Neuronal stem cell (in vitro differentiated cells): ENCODE data around the gene ZNF346.

ENCODE experiments used
- DNase-seq: peaks from one replicate; pipeline ENCODE4 v3.0.0-alpha.2; 2013; ENCODE audit warnings: low spot score
- H2AFZ ChIP-seq: one replicate; pipeline ENCODE4 v1.6.1; 2013; ENCODE audit warnings: mild to moderate bottlenecking, low read length, inconsistent platforms
- H2AK5ac ChIP-seq: 2 replicates; pipeline ENCODE4 v1.6.1; 2013; ENCODE audit warnings: low read depth, mild to moderate bottlenecking, inconsistent platforms, low read length, moderate library complexity, mixed read lengths
- H2BK120ac ChIP-seq: 2 replicates; pipeline ENCODE4 v1.6.1; 2013; ENCODE audit warnings: low read depth, mild to moderate bottlenecking, inconsistent platforms, low read length, moderate library complexity, mixed read lengths
- H2BK12ac ChIP-seq: one replicate; pipeline ENCODE4 v1.6.1; 2013; ENCODE audit warnings: low read length, inconsistent platforms
- H2BK15ac ChIP-seq: 2 replicates; pipeline ENCODE4 v1.6.1; 2013; ENCODE audit warnings: mild to moderate bottlenecking, low read length, inconsistent platforms, mixed read lengths
- H2BK5ac ChIP-seq: one replicate; pipeline ENCODE4 v1.6.1; 2013; ENCODE audit warnings: inconsistent platforms, mild to moderate bottlenecking, low read length, moderate library complexity
- H3K14ac ChIP-seq: one replicate; pipeline ENCODE4 v1.6.1; 2013; ENCODE audit warnings: low read length, inconsistent platforms
- H3K18ac ChIP-seq: 2 replicates; pipeline ENCODE4 v1.6.1; 2013; ENCODE audit warnings: low read length, inconsistent platforms
- H3K23ac ChIP-seq: 2 replicates; pipeline ENCODE4 v1.6.1; 2013; ENCODE audit warnings: low read depth, mild to moderate bottlenecking, mixed read lengths, low read length, inconsistent platforms; ENCODE audit not compliant: poor library complexity
- H3K27ac ChIP-seq: replicated peaks from 3 replicates; pipeline ENCODE4 v1.5.1; 2013; ENCODE audit warnings: low read length, inconsistent platforms
- H3K27me3 ChIP-seq, 3 experiments: 2 replicates each; pipeline ENCODE4 v1.6.1; 2013; ENCODE audit warnings: low read length in 3 of 3, mild to moderate bottlenecking in 2 of 3, inconsistent platforms in 1 of 3, low read depth in 1 of 3, mixed read lengths in 1 of 3, moderate library complexity in 1 of 3; ENCODE audit not compliant: control insufficient read depth in 3 of 3, insufficient read depth in 3 of 3
- H3K36me3 ChIP-seq, 2 donors: replicated peaks in 1 of 2; 2 replicates each; pipeline ENCODE4 v1.6.1; 2013; ENCODE audit warnings: low read length in 2 of 2; ENCODE audit not compliant: control insufficient read depth in 2 of 2, insufficient read depth in 2 of 2
- H3K4ac ChIP-seq: 2 replicates; pipeline ENCODE4 v1.6.1; 2013; ENCODE audit warnings: inconsistent platforms, mild to moderate bottlenecking, low read length, moderate library complexity
- H3K4me1 ChIP-seq, 2 donors: 1 replicate in 1 of 2; 2 replicates in 1 of 2; pipeline ENCODE4 v1.6.1; 2013; ENCODE audit warnings: low read length in 2 of 2, low read depth in 1 of 2; ENCODE audit not compliant: control insufficient read depth in 2 of 2, insufficient read depth in 1 of 2
- H3K4me2 ChIP-seq: one replicate; pipeline ENCODE4 v1.6.1; 2013; ENCODE audit warnings: mild to moderate bottlenecking, low read length, inconsistent platforms; ENCODE audit not compliant: insufficient read depth, poor library complexity, severe bottlenecking
- H3K4me3 ChIP-seq, 2 donors: 2 replicates each; pipeline ENCODE4 v1.5.1; 2013; ENCODE audit warnings: low read length in 2 of 2, mild to moderate bottlenecking in 2 of 2, inconsistent platforms in 1 of 2, moderate library complexity in 1 of 2
- H3K79me1 ChIP-seq: one replicate; pipeline ENCODE4 v1.6.1; 2013; ENCODE audit warnings: low read depth, mild to moderate bottlenecking, inconsistent platforms, low read length, moderate library complexity
- H3K9ac ChIP-seq: one replicate; pipeline ENCODE4 v1.6.1; 2013; ENCODE audit warnings: mild to moderate bottlenecking, low read depth, low read length, inconsistent platforms; ENCODE audit not compliant: poor library complexity
- H3K9me3 ChIP-seq, 2 donors: replicated peaks in 1 of 2; 2 replicates each; pipeline versions ENCODE3 to v1.6.1; 2013; ENCODE audit warnings: low read length in 2 of 2, mild to moderate bottlenecking in 2 of 2, inconsistent platforms in 1 of 2, low read depth in 1 of 2, mixed read lengths in 1 of 2, moderate library complexity in 1 of 2; ENCODE audit not compliant: control insufficient read depth in 2 of 2, insufficient read depth in 1 of 2
- H4K8ac ChIP-seq: one replicate; pipeline ENCODE4 v1.6.1; 2013; ENCODE audit warnings: low read depth, mild to moderate bottlenecking, inconsistent platforms, low read length, moderate library complexity
- H4K91ac ChIP-seq: one replicate; pipeline ENCODE4 v1.6.1; 2013; ENCODE audit warnings: low read length, low read depth, mild to moderate bottlenecking, inconsistent platforms; ENCODE audit not compliant: poor library complexity
- WGBS, 2 donors: extraction: QIAGEN DNeasy Blood & Tissue Kit; methylation state at CpG; one replicate each; pipeline ENCODE4 v1.1.7; 2013; ENCODE audit warnings: missing lambda C conversion rate in 2 of 2, mixed read lengths in 1 of 2; ENCODE audit not compliant: insufficient read length in 2 of 2, insufficient replicate concordance in 1 of 2; ENCODE audit errors: extremely low coverage in 2 of 2; 5-methylcytosine and 5-hydroxymethylcytosine counted together

The ZNF346 gene

DNA sequence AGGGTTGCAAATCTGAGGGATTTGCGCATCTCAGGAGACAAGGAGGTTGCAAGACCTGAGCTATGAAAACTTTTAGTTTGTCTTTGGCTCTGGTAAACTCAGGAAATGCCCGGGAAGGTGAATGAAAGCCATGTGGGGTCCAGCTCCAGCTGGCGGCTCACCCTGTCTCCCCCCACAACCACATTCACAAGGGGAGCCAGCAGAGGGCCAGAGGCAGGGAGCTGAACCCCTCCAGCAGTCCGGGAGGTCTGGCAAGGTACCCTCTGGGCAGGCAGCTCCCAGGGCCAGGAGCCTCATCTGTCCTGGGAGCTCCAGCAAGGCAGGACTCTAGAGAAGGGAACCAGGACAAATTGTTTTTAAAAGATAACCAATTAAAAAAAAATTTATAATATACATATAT, 61.7 kb downstream of the ZNF346 start:
- H3K4ac ChIP-seq = no peak overlapping the region
- no peak overlapping the region for H2AFZ ChIP-seq
- H4K8ac ChIP-seq = no peak overlapping the region
- DNase-seq = no peak
- peak overlapping the region; percentile 66 for H2BK12ac ChIP-seq
- no peak overlapping the region for H3K14ac ChIP-seq
- H3K36me3 ChIP-seq = peaks cover 0 to 2% of the 10 kb centered on the region in 2 donors
- peak overlapping the region; percentile 86 for H3K23ac ChIP-seq
- peaks cover 4 to 14% of the 10 kb centered on the region in 2 donors for H3K4me1 ChIP-seq
- H3K18ac ChIP-seq = peak overlapping the region; percentile 72
- no peaks in the 10 kb centered on the region for H3K9me3 ChIP-seq
- H3K4me2 ChIP-seq = no peak overlapping the region
- no CpG with 5 or more reads among the region's 4 CpGs for WGBS, 2 donors
- H2AK5ac ChIP-seq = peak overlapping the region; percentile 56
- no peak overlapping the region for H4K91ac ChIP-seq
- peaks cover 2% of the 10 kb centered on the region for H3K79me1 ChIP-seq
- peaks cover 0 to 35% (median 4%) of the 10 kb centered on the region in 3 experiments for H3K27me3 ChIP-seq
- H2BK120ac ChIP-seq = no peak overlapping the region
- H3K9ac ChIP-seq = no peak overlapping the region
- no peak overlapping the region for H2BK5ac ChIP-seq
- H2BK15ac ChIP-seq = peak overlapping the region; percentile 88
- H3K27ac ChIP-seq = no peak overlapping the region
- H3K4me3 ChIP-seq = no peak overlapping the region

DNA sequence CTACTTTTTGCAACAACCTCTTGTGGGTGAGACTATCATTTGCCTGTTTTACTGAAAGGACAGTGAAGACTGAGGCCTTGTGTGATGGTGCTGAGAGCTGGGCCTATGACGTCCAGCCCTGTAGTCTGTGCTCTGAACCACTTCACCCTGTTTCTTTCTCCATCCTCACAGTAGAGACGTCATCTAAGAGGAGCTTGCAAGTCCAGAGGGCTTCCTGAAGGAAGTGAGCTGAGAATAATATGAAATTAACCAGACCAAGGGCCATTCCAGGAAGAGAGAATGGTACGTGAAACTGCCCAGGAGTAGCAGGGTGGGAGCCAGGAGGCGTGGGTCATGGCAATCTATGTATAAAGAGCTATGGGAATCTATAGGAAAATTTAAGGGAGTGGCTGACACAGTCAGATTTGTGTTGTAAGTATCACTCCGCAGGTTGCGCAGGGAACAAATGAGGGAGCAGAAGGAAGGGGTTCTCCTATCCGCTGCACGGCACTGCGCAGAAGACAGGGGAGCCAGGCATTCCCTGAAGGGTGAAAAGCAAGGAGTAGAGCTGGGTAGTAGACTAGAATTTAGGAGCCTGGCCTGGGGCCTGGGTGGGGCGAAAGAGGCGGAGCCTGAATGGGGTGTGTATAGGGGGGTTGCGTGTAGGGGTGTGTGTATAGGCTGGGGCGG, 63.6 kb downstream of the ZNF346 start:
- peaks cover 0 to 7% of the 10 kb centered on the region in 2 donors for H3K36me3 ChIP-seq
- H2BK15ac ChIP-seq = no peak overlapping the region
- peaks cover 0 to 54% (median 6%) of the 10 kb centered on the region in 3 experiments for H3K27me3 ChIP-seq
- H3K4me3 ChIP-seq = no peak overlapping the region
- peak overlapping the region; percentile 31 for H2AFZ ChIP-seq
- WGBS, 2 donors = no CpG with 5 or more reads among the region's 13 CpGs
- H3K14ac ChIP-seq = no peak overlapping the region
- H2BK5ac ChIP-seq = no peak overlapping the region
- no peak for DNase-seq
- H3K27ac ChIP-seq = peak overlapping the region; percentile 3
- H3K4me2 ChIP-seq = peak overlapping the region; percentile 37
- no peak overlapping the region for H4K91ac ChIP-seq
- peaks cover 4 to 16% of the 10 kb centered on the region in 2 donors for H3K4me1 ChIP-seq
- H2AK5ac ChIP-seq = no peak overlapping the region
- H3K9ac ChIP-seq = no peak overlapping the region
- no peaks in the 10 kb centered on the region for H3K9me3 ChIP-seq
- no peak overlapping the region for H3K18ac ChIP-seq
- peaks cover 2% of the 10 kb centered on the region for H3K79me1 ChIP-seq
- H3K4ac ChIP-seq = no peak overlapping the region
- no peak overlapping the region for H4K8ac ChIP-seq
- no peak overlapping the region for H2BK120ac ChIP-seq
- H2BK12ac ChIP-seq = no peak overlapping the region
- H3K23ac ChIP-seq = no peak overlapping the region

DNA sequence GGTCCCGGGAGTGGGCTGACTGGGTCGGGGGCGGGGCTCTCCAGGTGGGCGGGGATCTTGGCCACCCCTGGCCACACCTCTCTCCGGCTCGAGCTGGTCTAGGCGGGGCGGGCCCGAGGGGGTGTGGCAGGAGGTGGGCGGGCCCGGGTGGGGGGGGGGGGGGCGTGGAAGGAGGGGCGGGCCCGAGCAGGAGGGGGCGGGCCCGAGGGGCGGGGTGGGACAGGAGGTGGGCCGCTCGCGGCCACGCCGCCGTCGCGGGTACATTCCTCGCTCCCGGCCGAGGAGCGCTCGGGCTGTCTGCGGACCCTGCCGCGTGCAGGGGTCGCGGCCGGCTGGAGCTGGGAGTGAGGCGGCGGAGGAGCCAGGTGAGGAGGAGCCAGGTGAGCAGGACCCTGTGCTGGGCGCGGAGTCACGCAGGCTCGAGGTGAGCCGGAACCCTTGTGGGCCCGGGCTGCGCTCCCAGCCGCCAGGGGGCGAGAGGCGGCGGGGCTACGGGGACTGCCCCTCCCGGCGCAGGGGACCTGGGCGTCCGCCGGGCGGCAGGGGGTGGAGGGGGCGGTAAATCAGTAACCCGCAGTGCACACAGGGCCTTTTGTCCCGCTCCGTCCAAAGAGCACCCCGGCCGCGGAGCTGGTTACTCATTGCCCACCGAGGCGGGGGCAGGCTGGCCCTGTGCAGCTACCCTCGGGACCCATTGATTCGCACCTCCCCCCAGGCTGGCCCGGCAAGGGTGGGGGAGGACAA, 64.3 kb downstream of the ZNF346 start, which contains the start of gene FGFR4:
TSS of gene FGFR4 (plus strand) at position 262 of the 744 bp plus-strand sequence. CDS start 2,688 bp downstream, outside the sequence.
- Histone ChIP-seq H3K79me1 (peaks cover 2% of the 10 kb centered on the region), H2BK120ac (peak within 1 kb of the TSS; percentile 74), H3K4me1 (peaks cover 4 to 16% of the 10 kb centered on the region in 2 donors), H3K4me3 (peak within 1 kb of the TSS in 1 of 2 donors; percentile 88), H3K4me2 (peak within 1 kb of the TSS; percentile 67), H3K36me3 (peaks cover 0 to 10% of the 10 kb centered on the region in 2 donors), H2BK15ac (no peak within 1 kb of the TSS), H3K4ac (no peak within 1 kb of the TSS), H3K27ac (peak within 1 kb of the TSS; percentile 3), H2BK5ac (no peak within 1 kb of the TSS), H3K9ac (peak within 1 kb of the TSS; percentile 93), H2AFZ (peak within 1 kb of the TSS; percentile 85), H2BK12ac (peak within 1 kb of the TSS; percentile 16), H3K23ac (peak within 1 kb of the TSS; percentile 99), H3K18ac (peak within 1 kb of the TSS; percentile 96), H2AK5ac (peak within 1 kb of the TSS; percentile 95), H3K9me3 (no peaks in the 10 kb centered on the region), H3K14ac (peak within 1 kb of the TSS; percentile 90), H4K8ac (no peak within 1 kb of the TSS), H4K91ac (no peak within 1 kb of the TSS), H3K27me3 (peaks cover 0 to 60% (median 6%) of the 10 kb centered on the region in 3 experiments)
- no CpG with 5 or more reads among the region's 68 CpGs for WGBS, 2 donors
- DNase-seq = peak; percentile 80
